NCI-H1092 (cell line): ENCODE measurements around the gene KLF15.
"Not testable (repeated sequence)": the region's sequence is repeated elsewhere in the genome, so short reads cannot be mapped to it uniquely, and the experiment has no call there.

ENCODE experiments used
- DNase-seq: peaks from one replicate; lab custom pipeline; 2025; lab: John Stamatoyannopoulos, UW

KLF15 gene

GRCh38 chr3:126345641-126346460 lies 11.4 kb downstream of the KLF15 start:
- DNase-seq = no peak

DNA sequence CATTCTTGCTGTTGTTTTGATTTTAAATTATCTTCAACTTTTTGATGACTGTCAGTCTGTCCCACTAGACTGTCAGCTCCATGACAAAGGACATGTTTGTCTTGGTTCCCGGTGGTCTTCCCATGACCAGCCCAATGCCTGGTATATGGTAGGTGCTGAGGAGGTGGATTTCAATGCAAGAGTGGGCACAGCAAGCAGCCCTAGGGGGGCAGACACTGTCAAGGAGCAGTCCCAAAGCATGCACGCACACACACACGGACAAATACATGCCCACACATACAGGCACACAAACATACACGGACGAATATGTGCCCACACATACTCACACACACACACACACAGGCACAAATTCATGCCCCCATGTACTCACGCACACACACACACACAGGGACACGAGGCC lies 12.0 kb downstream of the KLF15 start:
- DNase-seq = no peak

DNA sequence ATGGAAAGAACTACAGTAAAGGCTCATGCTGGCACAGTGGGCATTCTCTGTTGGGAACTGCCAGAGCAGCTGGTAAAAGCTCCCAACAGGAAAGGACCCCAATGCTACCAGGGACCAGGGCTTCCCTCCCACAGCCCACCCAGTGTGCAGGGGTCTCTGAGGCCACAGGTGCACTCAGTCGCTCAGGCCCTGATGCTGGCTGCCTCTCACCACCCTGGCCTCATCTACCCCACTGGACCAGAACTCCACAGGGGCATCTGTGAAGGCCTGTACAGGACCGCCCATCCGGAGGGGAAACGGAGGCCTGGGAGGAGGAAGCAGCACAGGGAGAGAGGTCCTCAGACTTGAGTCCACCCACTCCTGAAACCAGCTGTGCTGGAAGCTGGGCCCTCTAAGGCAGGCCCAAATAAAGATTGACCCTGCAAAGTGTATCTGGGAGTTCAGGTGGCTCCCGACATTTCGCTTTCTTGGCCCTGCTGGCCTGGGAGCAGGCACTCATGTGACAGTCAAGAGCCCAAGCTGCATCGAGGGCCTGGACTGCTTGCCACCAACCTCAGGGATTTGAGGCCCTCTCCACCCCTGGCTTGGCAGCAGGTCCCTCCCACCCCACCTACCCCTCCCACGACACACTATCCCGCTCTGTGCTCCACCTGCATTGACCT lies 12.7 kb downstream of the KLF15 start:
- DNase-seq = no peak

- DNase-seq = no peak
Observed at GRCh38 chr3:126343649-126344035, 13.6 kb downstream of the KLF15 start.

GRCh38 chr3:126342991-126343648 lies 14.1 kb downstream of the KLF15 start:
- no peak for DNase-seq

- DNase-seq = no peak
Observed at GRCh38 chr3:126342211-126342610, 15.0 kb downstream of the KLF15 start.

DNA sequence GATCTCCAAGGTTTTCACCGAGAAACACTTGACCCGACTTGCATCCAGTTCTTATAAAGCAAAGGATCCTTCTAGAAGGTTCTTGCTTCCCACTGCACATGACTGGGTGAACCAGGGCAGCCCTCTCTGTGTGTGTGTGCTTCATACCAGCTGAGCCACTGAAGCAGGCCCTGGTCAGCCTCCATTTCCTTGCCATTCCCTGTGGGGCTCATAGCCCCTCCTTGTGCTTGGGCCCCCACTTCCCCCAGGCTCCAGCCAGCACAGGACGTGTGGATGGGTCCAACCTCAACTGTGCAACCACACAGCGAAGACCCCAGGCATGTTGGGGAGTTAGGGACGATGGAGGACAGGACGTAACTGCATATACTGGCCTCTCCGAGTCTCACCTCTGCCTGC lies 15.5 kb downstream of the KLF15 start:
- no peak for DNase-seq

DNA sequence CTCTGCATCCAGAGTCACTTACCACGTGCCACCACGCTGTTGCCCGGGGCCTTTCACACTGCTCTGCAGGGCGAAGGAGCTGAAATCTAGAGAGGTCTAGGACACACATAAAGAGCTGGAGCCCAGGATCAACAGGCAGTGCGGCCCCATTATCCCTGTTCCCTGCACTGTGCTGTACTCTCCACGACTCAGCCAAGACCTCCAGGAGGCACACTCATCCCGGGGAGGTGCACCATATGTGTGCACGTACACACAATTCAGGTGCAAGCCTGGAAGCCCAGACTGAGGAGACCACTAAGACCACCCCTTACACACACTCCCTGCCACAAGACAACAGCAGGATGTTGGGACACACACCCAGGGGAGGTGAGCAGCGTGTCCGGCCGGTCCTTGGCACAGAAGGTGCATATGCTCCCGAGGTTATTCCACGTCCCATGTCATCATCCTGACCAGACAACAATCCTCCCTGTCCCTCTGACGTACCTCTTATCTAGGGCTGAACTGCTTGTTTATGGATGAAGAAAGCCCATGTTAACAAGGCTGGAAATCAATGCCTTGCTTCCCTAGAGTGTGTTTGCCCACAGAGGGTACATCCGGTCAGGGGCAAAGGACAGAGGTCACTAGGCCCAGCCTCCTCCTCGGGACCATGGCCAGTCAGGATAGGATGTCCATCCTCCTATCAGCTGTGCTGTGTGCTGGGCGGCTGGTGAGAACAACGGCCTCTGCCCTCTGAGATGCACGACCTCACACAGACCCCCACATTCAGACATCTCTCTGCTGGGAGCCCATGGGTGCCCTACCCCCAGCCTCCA lies 16.1 kb downstream of the KLF15 start:
- no peak for DNase-seq

GRCh38 chr3:126340596-126340942 lies 16.6 kb downstream of the KLF15 start:
- no peak for DNase-seq

- DNase-seq = no peak
Observed at GRCh38 chr3:126340081-126340511, 17.1 kb downstream of the KLF15 start.

DNA sequence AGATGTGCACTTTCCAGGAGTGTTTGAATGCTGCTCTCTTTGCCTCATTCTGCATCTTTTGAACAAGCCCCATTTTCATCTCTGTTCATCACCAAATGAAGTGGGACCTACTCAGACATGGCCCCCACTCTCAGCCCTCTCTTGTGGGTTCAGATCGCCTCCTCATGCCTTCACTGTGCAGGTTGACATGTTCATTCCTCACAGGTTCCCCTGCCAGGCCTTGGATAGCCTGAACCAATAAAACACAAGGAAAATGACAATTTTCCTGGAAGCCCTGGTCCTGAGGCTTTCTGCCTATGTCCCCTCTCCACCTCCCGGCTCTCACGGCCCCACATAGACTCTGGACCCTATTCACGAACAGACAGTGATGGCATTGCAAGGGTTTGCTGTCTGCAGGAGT lies 17.7 kb downstream of the KLF15 start:
- DNase-seq = no peak

- no peak for DNase-seq
Observed at GRCh38 chr3:126338790-126339288, 18.4 kb downstream of the KLF15 start.

GRCh38 chr3:126337980-126338651 lies 19.1 kb downstream of the KLF15 start:
- DNase-seq = no peak

DNA sequence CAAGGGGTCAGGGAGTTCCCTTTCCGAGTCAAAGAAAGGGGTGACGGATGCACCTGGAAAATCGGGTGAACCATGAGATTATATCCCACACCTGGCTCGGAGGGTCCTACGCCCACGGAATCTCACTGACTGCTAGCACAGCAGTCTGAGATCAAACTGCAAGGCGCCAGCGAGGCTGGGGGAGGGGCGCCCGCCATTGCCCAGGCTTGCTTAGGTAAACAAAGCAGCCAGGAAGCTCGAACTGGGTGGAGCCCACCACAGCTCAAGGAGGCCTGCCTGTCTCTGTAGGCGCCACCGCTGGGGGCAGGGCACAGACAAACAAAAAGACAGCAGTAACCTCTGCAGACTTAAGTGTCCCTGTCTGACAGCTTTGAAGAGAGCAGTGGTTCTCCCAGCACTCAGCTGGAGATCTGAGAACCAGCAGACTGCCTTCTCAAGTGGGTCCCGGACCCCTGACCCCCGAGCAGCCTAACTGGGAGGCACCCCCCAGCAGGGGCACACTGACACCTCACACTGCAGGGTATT lies 25.3 kb downstream of the KLF15 start:
- DNase-seq = not testable (repeated sequence)

DNA sequence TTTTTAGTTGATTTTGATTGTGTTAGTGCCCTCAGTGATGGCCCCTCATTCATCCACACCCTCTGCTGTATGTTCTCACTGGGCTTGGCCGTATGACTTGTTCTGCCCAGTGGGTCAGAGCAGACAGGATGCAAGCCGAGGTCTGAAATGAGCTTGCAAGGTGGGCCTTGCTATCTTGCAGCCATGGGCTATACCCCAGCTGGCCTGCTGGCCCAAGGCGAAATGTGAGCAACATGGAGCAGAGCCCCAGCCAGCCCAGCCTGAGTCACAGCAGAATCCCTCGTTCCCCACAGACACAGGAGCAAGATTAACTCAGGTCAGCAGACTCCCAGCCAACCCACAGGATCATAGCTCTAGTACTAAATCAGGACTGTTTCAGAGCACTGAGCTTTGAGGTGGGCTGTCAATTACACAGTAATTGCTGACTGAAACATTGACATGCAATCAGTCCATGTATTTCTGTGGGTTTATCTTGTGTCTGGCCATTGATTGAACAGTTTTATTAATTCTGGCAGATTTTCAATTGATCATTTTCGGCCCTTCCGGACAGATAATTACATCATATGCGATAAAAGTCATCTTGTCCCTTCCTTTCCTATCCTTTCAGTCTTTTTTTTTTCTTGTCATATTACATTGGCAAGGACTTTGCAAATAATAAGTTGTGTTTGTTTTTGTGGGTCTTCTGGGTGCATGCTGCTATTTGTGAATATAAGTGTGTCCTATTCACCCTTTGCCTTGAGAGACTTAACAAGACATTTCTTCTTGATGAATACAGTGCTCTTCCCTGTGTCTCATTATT lies 27.1 kb downstream of the KLF15 start:
- DNase-seq = no peak

DNA sequence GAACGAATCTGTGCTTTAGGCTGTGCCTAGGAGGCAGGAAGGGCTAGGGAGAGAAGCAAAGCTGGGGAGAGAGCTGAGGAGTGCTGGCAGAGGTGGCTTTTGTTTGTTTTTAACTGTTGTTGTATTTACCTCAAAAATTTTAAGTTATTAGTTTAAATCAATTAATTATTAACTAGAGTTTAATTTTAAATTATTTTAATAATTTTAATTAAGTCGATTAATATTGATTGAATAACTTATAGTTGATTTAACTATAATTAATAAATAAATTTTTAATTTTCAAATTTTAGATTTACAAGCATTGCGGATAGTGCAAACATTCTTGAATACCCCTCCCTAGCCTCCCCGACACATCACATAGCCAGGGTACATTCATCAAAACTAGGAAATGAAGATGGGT lies 30.6 kb downstream of the KLF15 start:
- no peak for DNase-seq

- DNase-seq = no peak
Observed at GRCh38 chr3:126322181-126322967, 34.8 kb downstream of the KLF15 start.

- DNase-seq = no peak
Observed at GRCh38 chr3:126321490-126321889, 35.7 kb downstream of the KLF15 start.

GRCh38 chr3:126320517-126321293 lies 36.5 kb downstream of the KLF15 start:
- no peak for DNase-seq
